ENCODE measurements around the gene OR8U1. TPM values are rescaled to one million over a fixed set of nuclear protein-coding genes. Genes with fewer than 3 reads are reported as not detected.
"Not testable (repeated sequence)": the region's sequence is repeated elsewhere in the genome, so short reads cannot be mapped to it uniquely, and the experiment has no call there.

The OR8U1 gene
- not detected for total RNA-seq

DNA sequence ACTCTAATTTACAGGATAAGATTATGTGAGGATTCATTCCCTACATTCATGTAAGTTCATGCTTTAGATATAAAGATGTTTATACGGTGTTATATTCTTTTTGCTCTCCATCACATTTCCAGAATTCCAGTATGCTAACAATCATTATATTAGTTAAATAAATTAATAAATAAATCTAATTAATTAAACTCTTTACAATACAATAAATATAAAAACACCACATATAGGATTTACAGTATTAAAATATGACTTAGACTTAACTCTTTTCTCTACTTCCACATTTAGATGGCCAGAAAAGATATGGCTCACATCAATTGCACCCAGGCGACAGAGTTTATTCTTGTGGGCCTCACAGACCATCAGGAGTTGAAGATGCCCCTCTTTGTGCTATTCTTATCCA, at the start of gene OR8U1:
Gene OR8U1, plus strand, starts transcription at position 301 of the 400 bp plus-strand sequence. Its CDS starts 0 bp downstream, at position 301.
- no peak for DNase-seq (ENCODE audit: low spot score)

GRCh38 chr11:56331861-56332491, 43.4 kb upstream of the OR8U1 start:
- DNase-seq (ENCODE audit: low spot score) = no peak

GRCh38 chr11:56333156-56333555, 42.3 kb upstream of the OR8U1 start:
- DNase-seq (ENCODE audit: low spot score) = no peak

- no peak for DNase-seq (ENCODE audit: low spot score)
These were observed 35.1 kb upstream of the OR8U1 start for GRCh38 chr11:56340289-56340688.

GRCh38 chr11:56345739-56346138, 29.7 kb upstream of the OR8U1 start, which contains the start of gene OR8K1:
Gene OR8K1 (plus strand): TSS chr11:56346039. CDS start chr11:56346039, 0 bp downstream.
- DNase-seq (ENCODE audit: low spot score) = no peak

DNA sequence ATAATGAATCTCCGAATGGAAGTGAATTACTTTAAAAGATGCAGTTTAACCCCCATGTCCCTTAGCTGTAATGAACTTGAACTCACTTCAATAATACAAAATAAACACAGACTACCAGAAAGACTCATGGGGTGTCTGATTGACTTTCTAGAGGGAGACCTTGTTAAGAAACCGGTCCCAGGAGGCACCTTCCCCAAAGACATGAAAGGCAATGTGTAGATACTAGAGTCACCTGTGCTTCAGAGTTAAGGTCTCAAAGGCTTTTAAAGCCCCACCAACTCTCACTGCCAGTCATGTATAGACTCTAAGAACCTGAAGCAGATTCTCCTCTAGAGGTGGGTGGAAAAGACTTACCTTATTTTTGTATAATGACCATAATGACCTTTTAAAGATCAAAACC, 21.4 kb upstream of the OR8U1 start, which contains the start of gene OR8J1:
Gene OR8J1, plus strand, starts transcription at position 301 of the 400 bp plus-strand sequence. CDS start 5,956 bp downstream, outside the sequence.
- no peak for DNase-seq (ENCODE audit: low spot score)

GRCh38 chr11:56380120-56380519, 4.7 kb downstream of the OR8U1 start:
- no peak for DNase-seq (ENCODE audit: low spot score)

GRCh38 chr11:56394381-56394780, 19.0 kb downstream of the OR8U1 start:
- DNase-seq (ENCODE audit: low spot score) = no peak

GRCh38 chr11:56396047-56396446, 20.6 kb downstream of the OR8U1 start:
- no peak for DNase-seq (ENCODE audit: low spot score)

- not testable (repeated sequence) for DNase-seq (ENCODE audit: low spot score)
These were observed 26.5 kb downstream of the OR8U1 start for GRCh38 chr11:56401858-56402461.

DNA sequence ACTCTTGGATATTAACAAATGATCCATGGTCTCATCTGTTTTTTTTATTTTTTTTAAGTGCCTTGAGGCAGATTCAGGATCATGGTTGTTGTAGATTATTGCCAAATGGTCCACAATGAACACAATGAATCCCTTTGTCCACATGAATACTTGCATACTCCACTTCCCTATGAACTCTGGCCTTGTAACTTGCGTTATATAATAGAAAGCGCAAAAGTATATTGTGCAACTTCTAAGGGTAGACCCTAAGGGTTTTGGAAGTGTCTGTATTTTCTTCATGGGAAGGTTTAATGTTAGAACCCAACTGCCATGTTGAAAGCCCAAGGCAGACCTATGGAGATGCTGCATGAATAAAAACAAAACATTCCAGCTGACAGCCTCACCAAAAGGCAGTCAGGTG, 29.0 kb downstream of the OR8U1 start:
- no peak for DNase-seq (ENCODE audit: low spot score)

- DNase-seq (ENCODE audit: low spot score) = no peak
These were observed 35.4 kb downstream of the OR8U1 start for GRCh38 chr11:56410801-56411200.

DNA sequence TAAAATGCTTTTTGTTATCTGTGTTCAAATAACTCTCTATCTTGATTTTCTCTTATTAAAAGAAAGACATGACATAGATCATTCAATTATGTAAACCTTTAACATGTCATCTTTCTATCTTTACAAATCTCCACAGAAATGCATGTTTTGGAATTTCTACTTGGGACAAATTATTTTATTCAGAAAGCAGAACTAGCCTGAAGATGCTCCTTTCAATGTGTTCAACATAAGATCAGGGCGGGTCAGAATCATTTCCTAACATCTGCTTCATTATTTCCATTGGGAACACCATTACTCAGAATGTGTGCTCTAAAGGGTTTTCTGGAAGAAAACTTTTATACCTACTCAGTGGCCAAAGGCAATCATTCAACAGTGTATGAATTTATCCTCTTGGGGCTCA, 37.0 kb downstream of the OR8U1 start, which contains the start of gene OR5AL1:
Gene OR5AL1, plus strand, starts transcription at position 301 of the 400 bp plus-strand sequence.
- DNase-seq (ENCODE audit: low spot score) = no peak

Other genes starting within 250 kb of the OR8U1 start
- gene OR8J3, start 235.4 kb upstream of the OR8U1 start, total RNA-seq = not detected
- not detected for gene OR8K5, start 215.3 kb upstream of the OR8U1 start, total RNA-seq
- gene OR5J2, start 199.0 kb upstream of the OR8U1 start, total RNA-seq = not detected
- not detected for gene OR5T2, start 141.4 kb upstream of the OR8U1 start, total RNA-seq
- not detected for gene OR5T3, start 123.4 kb upstream of the OR8U1 start, total RNA-seq
- not detected for gene OR5T1, start 101.5 kb upstream of the OR8U1 start, total RNA-seq
- gene OR8H1, start 83.4 kb upstream of the OR8U1 start, total RNA-seq = not detected
- gene OR8K3, start 60.5 kb upstream of the OR8U1 start, total RNA-seq = not detected
- gene OR8K1, start 29.6 kb upstream of the OR8U1 start, total RNA-seq = not detected
- gene OR8J1, start 21.3 kb upstream of the OR8U1 start, total RNA-seq = not detected
- not detected for gene OR5AL1, start 37.1 kb downstream of the OR8U1 start, total RNA-seq
- gene OR5M3, start 97.7 kb downstream of the OR8U1 start, total RNA-seq = not detected
- not detected for gene OR5M8, start 115.7 kb downstream of the OR8U1 start, total RNA-seq
- not detected for gene OR5M11, start 167.6 kb downstream of the OR8U1 start, total RNA-seq
- gene OR5M10, start 202.1 kb downstream of the OR8U1 start, total RNA-seq = not detected
- gene OR5M1, start 239.2 kb downstream of the OR8U1 start, total RNA-seq = not detected

All from mucosa of gallbladder (tissue), 1 donor.